ENCODE measurements around the gene ZBTB3. TPM values are rescaled to one million over a fixed set of nuclear protein-coding genes. Genes with fewer than 3 reads are reported as not detected.
"Not testable (repeated sequence)": the region's sequence is repeated elsewhere in the genome, so short reads cannot be mapped to it uniquely, and the experiment has no call there.

The ZBTB3 gene
- total RNA-seq, 2 experiments from 2014 or later = 2.3 to 3.5 TPM

DNA sequence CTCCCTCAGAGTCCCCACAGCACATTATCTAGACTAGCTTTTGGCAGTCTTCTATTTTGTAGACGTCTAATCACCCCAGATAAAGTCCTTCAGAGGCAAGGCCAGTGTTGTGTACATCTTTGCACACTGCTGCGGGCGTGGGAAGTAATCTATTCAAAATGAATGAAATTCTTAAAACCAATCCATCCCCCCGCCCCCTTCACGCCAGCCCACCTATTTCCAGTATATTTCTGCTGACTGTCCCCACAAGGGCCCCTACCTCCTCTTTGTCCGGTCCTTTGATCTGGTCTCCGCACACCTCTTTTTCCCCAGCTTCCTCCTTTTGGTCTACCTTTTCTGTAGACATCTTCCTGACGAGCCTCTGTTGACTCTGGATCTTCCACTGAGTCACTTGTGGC lies 47.1 kb downstream of the ZBTB3 start:
- POLR2A ChIA-PET = interaction anchor here (0.6 to 9.9 kb wide), 18 partner anchors 9 to 175 kb away, joined by 3 to 165 read pairs (median 6); partner anchors contain the start of genes C11orf98, CSKMT, HNRNPUL2 and INTS5
- ATAC-seq (ENCODE audit: poor library complexity) (no peak), DNase-seq (no peak)
- peaks cover 12% of the 10 kb centered on the region for H3K36me3 ChIP-seq (ENCODE audit: insufficient read depth, low read length)
- peak overlapping the region; percentile 92 for H3K27ac Mint-ChIP-seq
- no peaks in the 10 kb centered on the region for H3K27me3 ChIP-seq (ENCODE audit: control insufficient read depth in 1 of 2, insufficient read depth in 2 of 2, low read length in 2 of 2)
- no peak for TF ChIP-seq CTCF (IDR thresholded peaks at IDR 0.05)
- no peak overlapping the region for H3K27ac ChIP-seq (ENCODE audit: low read depth in 1 of 2, low read length in 2 of 2)
- H3K4me3 ChIP-seq (ENCODE audit: low read length) = peak overlapping the region; percentile 79
- peaks cover 42% of the 10 kb centered on the region for H3K4me1 Mint-ChIP-seq (ENCODE audit: low read depth)
- intact Hi-C loops (cut with DNase I, micrococcal nuclease) = loop anchor here (1.0 to 5.0 kb wide), 4 partner anchors 35 to 150 kb away; partner anchors contain the start of genes LBHD1 (in 2 of the 2), TUT1 (in 2 of the 2) and UQCC3 (in 2 of the 2)
- CTCF ChIA-PET = interaction anchor here (1.1 to 1.7 kb wide), 3 partner anchors 12 to 282 kb away, joined by 4 to 6 read pairs (median 6); no protein-coding TSS in a partner anchor
- no peaks in the 10 kb centered on the region for H3K27me3 Mint-ChIP-seq
- no peaks in the 10 kb centered on the region for H3K9me3 Mint-ChIP-seq
- H3K4me1 ChIP-seq (ENCODE audit: insufficient read depth, low read length) = peaks cover 49% of the 10 kb centered on the region
- H3K9me3 ChIP-seq (ENCODE audit: control insufficient read depth in 1 of 2, insufficient read depth in 1 of 2, low read length in 2 of 2) = no peaks in the 10 kb centered on the region
- H3K4me3 Mint-ChIP-seq = peak overlapping the region; percentile 86
- peaks cover 33% of the 10 kb centered on the region for H3K36me3 Mint-ChIP-seq (ENCODE audit: low read depth)

DNA sequence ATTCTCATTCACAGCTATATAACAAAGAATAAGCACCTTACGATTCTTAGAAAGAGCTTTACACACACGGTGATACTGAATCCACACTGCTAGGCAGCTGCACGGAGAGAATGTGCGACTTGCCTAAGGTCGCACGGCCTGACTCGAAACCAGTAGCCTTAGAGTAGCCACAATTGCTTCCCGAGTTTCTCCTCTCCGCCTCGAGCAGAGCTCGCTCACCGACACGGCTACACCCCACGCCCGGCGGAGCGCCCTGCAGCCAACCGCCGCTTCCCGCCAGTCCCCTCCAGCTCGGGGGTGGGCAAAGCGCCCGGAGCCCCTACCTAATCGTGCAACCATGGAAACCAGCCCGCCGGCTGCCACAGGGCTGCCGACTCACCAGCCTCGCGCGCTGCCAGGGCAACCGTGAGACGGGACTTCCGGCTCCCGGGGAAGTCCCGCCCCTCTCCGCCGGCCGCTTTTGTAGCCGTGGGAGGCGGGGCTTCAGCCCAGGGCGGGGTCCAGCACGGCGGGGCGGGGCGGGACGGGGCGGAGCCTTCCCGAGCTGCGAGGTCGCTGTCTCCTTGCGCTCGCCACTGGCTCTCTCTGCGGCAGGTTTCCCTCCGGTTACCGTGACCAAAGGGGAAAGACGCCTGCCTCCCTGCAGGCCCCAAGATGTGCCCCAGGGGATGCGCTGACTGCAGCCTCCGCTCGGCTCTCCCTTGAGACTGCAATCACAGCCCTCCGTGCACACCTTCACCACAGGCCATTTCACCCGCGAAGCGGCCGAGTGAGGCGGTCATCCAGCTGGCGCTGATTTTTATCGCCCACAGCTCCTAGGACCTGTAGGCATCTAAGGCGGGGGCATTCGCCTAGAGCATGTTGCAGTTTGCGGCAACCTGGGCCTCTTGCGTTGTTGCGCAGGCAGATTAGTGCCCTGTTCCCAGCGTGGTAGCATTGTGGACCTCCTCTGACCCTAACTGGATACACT lies 47.8 kb downstream of the ZBTB3 start:
- ChIA-PET POLR2A (interaction anchor here (0.7 to 9.9 kb wide), 22 partner anchors 9 to 176 kb away, joined by 3 to 165 read pairs (median 5); partner anchors contain the start of genes C11orf98, CSKMT, EEF1G and HNRNPUL2), CTCF (interaction anchor here (0.6 to 1.7 kb wide), 6 partner anchors 11 to 281 kb away, joined by 3 to 6 read pairs (median 4); no protein-coding TSS in a partner anchor)
- Histone ChIP-seq H3K27ac (ENCODE audit: low read depth in 1 of 2, low read length in 2 of 2) (peak overlapping the region; percentile 65 to 84), H3K36me3 (ENCODE audit: insufficient read depth, low read length) (peaks cover 5% of the 10 kb centered on the region), H3K27me3 (ENCODE audit: control insufficient read depth in 1 of 2, insufficient read depth in 2 of 2, low read length in 2 of 2) (no peaks in the 10 kb centered on the region), H3K9me3 (ENCODE audit: control insufficient read depth in 1 of 2, insufficient read depth in 1 of 2, low read length in 2 of 2) (no peaks in the 10 kb centered on the region), H3K4me1 (ENCODE audit: insufficient read depth, low read length) (peaks cover 49% of the 10 kb centered on the region), H3K4me3 (ENCODE audit: low read length) (peak overlapping the region; percentile 79)
- peak; percentile 62 for ATAC-seq (ENCODE audit: poor library complexity)
- H3K27ac Mint-ChIP-seq = peak overlapping the region; percentile 92
- H3K9me3 Mint-ChIP-seq = no peaks in the 10 kb centered on the region
- no peaks in the 10 kb centered on the region for H3K27me3 Mint-ChIP-seq
- peak overlapping the region; percentile 86 for H3K4me3 Mint-ChIP-seq
- TF ChIP-seq CTCF (IDR thresholded peaks at IDR 0.05) = no peak
- H3K36me3 Mint-ChIP-seq (ENCODE audit: low read depth) = peaks cover 35% of the 10 kb centered on the region
- peak; percentile 90 to 97 (median 94) for DNase-seq
- intact Hi-C loops (cut with DNase I, micrococcal nuclease) = loop anchor here (1.0 to 5.0 kb wide), 4 partner anchors 34 to 151 kb away; partner anchors contain the start of genes LBHD1 (in 2 of the 2), TUT1 (in 2 of the 2) and UQCC3 (in 2 of the 2)
- H3K4me1 Mint-ChIP-seq (ENCODE audit: low read depth) = peaks cover 42% of the 10 kb centered on the region

DNA sequence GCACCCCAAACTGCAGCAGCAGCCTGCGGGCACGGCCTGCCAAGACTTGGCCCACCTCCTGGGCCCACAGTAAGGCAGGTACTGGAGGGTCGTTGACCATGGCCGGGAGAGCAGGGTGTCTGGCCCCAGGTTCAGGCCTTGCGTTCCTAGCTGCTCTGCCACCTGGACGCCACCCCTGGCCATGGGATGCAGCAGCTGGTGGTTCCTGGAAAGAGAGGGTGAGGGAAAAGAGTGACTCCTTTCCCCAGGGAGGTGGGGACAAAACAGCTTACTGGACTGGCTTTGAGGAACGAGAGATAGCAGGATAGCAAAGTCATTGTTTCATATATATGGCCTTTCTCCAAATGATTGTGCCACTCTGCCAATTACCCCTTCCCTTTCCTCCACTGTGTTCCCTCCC lies 48.5 kb downstream of the ZBTB3 start:
- Mint-ChIP-seq H3K36me3 (ENCODE audit: low read depth) (peaks cover 34% of the 10 kb centered on the region), H3K27me3 (no peaks in the 10 kb centered on the region), H3K9me3 (no peaks in the 10 kb centered on the region), H3K4me1 (ENCODE audit: low read depth) (peaks cover 42% of the 10 kb centered on the region), H3K27ac (peak overlapping the region; percentile 92), H3K4me3 (peak overlapping the region; percentile 86)
- no peak for ATAC-seq (ENCODE audit: poor library complexity)
- Histone ChIP-seq H3K27me3 (ENCODE audit: control insufficient read depth in 1 of 2, insufficient read depth in 2 of 2, low read length in 2 of 2) (no peaks in the 10 kb centered on the region), H3K9me3 (ENCODE audit: control insufficient read depth in 1 of 2, insufficient read depth in 1 of 2, low read length in 2 of 2) (no peaks in the 10 kb centered on the region), H3K4me1 (ENCODE audit: insufficient read depth, low read length) (peaks cover 47% of the 10 kb centered on the region), H3K4me3 (ENCODE audit: low read length) (peak overlapping the region; percentile 79), H3K27ac (ENCODE audit: low read depth in 1 of 2, low read length in 2 of 2) (peak overlapping the region; percentile 65 to 84), H3K36me3 (ENCODE audit: insufficient read depth, low read length) (peaks cover under 1% of the 10 kb centered on the region)
- TF ChIP-seq CTCF (IDR thresholded peaks at IDR 0.05) = no peak
- intact Hi-C loops (cut with DNase I, micrococcal nuclease) = loop anchor here (5.0 kb wide), 3 partner anchors 33 to 152 kb away; partner anchors contain the start of genes LBHD1 (in 2 of the 2), UQCC3 (in 2 of the 2) and TUT1 (in 1 of the 2)
- DNase-seq = peak in 1 of 14 experiments; percentile 38
- CTCF ChIA-PET = interaction anchor here (0.6 to 1.7 kb wide), 5 partner anchors 11 to 281 kb away, joined by 3 to 6 read pairs (median 4); no protein-coding TSS in a partner anchor
- POLR2A ChIA-PET = interaction anchor here (0.8 to 9.9 kb wide), 18 partner anchors 17 to 175 kb away, joined by 3 to 165 read pairs (median 8); partner anchors contain the start of genes C11orf98, CSKMT, EEF1G and HNRNPUL2

- ATAC-seq (ENCODE audit: poor library complexity); H3K9me3 ChIP-seq (ENCODE audit: control insufficient read depth in 1 of 2, insufficient read depth in 1 of 2, low read length in 2 of 2); H3K9me3 Mint-ChIP-seq; H3K36me3 ChIP-seq (ENCODE audit: insufficient read depth, low read length); H3K27ac Mint-ChIP-seq; H3K27me3 ChIP-seq (ENCODE audit: control insufficient read depth in 1 of 2, insufficient read depth in 2 of 2, low read length in 2 of 2); DNase-seq; intact Hi-C loops (cut with DNase I, micrococcal nuclease); H3K27ac ChIP-seq (ENCODE audit: low read depth in 1 of 2, low read length in 2 of 2); H3K27me3 Mint-ChIP-seq; H3K4me3 Mint-ChIP-seq; H3K4me3 ChIP-seq (ENCODE audit: low read length): not testable (repeated sequence)
- Mint-ChIP-seq H3K4me1 (ENCODE audit: low read depth) (peaks cover 28% of the 10 kb centered on the region), H3K36me3 (ENCODE audit: low read depth) (peaks cover 19% of the 10 kb centered on the region)
- CTCF ChIA-PET = interaction anchor here (0.7 kb wide), 1 partner anchor 192 kb away, joined by 5 read pairs; no protein-coding TSS in a partner anchor
- peaks cover 36% of the 10 kb centered on the region for H3K4me1 ChIP-seq (ENCODE audit: insufficient read depth, low read length)
- POLR2A ChIA-PET = interaction anchor here (0.6 to 1.1 kb wide), 4 partner anchors 24 to 251 kb away, joined by 3 to 4 read pairs (median 4); partner anchors contain the start of genes EEF1G, TTC9C and TUT1
Observed at GRCh38 chr11:62703921-62704320, 50.0 kb downstream of the ZBTB3 start.

Data from CD4-positive, alpha-beta T cell (primary cell).